ENCODE results near the gene MPND.

MPND gene

DNA sequence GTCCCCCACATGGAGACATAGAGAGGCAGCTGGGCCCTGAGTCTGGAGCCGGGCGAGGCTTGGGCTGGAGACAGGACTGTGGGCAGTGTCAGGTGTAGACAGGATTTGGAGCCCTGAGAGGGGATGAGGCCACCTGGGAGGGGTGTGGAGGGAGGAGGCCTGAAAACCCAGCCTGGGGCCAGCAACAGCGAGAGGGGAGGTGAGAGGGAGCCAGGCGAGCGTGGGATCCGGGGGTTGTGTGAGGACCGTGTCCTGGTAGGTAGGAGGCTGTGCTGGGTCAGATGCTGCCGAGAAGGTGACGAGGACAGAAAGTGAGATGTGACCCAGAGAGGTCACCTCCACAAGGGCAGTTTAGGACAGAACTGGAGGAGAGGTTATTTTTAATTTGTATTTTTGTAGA, 7.4 kb downstream of the MPND start:
- DNase-seq, result no peak

GRCh38 chr19:4352701-4353121, 9.3 kb downstream of the MPND start:
- peak; percentile 68 for DNase-seq

DNA sequence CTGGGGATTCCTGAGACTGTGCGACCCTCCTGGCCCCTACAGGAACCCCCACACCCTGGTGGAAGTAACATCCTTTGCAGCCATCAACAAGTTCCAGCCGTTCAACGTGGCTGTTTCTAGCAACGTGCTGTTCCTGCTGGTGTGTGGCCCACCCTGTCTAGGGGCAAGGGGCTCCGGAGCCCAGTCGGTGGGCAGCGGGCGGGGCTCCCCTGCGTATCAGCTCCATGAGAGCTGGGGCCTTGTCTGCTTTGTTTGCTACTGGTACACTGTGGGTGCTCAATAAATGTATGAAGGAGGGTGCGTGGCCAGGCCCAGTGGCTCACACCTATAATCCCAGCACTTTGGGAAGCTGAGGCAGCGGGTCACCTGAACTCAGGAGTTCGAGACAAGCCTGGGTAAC, 10.9 kb downstream of the MPND start:
- no peak for DNase-seq

DNA sequence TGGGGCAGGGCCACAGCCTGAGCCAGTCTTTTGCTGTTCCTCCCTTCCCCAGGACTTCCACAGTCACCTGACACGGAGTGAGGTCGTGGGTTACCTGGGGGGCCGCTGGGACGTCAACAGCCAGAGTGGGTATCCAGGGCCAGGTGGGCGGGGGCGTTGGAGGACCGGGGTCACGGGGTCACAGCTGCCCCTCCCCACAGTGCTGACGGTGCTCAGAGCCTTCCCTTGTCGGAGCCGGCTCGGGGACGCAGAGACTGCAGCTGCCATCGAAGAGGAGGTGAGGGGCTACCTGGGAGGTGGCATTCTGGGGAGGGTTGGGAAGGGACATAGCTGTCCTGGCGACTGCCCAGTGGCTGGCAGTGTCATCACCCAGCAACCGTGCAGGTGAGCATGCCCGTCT, 11.5 kb downstream of the MPND start:
- no peak for DNase-seq

DNA sequence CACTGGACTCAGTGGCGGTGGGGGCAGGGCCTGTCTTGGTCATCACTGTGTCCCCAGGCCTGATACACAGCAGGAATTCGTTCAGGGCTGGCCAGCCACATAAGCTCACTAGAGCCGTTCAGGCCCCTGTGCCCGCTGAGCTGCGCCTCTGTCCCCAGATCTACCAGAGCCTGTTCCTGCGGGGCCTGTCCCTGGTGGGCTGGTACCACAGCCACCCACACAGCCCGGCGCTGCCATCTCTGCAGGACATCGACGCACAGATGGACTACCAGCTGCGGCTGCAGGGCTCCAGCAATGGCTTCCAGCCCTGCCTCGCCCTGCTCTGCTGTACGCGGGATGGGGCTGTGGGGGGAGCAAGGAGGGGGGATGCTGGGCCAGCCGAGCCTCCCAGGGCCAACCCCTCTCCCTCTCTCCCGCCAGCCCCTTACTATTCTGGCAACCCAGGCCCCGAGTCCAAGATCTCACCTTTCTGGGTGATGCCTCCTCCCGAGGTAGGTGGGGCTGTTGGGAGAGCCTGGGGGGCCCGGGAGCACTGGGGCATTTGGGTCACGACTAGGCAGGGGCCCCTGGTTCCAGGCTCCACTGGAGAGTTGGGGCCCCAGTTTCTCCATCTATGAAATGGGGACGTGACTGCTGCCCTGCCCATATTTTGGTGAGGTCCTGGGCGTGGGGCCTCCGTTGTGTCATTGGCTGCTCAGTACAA, 13.9 kb downstream of the MPND start:
- DNase-seq, result no peak

GRCh38 chr19:4357921-4358326, 14.6 kb downstream of the MPND start:
- DNase-seq, result no peak

GRCh38 chr19:4358709-4359626, 15.6 kb downstream of the MPND start:
- no peak for DNase-seq

DNA sequence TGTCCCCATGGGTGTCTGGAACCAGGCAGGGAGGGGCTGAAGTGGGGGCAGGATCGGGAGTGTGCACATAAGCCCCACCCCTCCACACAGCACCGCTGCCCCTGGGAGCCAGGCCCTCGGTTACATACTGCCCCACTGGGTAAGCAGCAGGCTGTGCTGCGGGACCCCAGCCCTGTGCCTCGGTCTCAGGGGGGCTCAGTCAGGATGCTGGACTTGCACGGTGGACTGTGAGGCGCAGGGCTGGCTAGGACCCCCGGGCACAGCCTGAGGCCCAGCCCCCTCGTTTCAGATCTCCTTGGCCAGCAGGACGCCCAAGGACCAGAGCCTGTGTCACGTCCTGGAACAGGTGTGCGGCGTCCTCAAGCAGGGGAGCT, 16.3 kb downstream of the MPND start:
- DNase-seq, result no peak

GRCh38 chr19:4360081-4360569, 16.8 kb downstream of the MPND start:
- no peak for DNase-seq

- DNase-seq, result no peak
Observed at GRCh38 chr19:4360641-4361151, 17.3 kb downstream of the MPND start.

DNA sequence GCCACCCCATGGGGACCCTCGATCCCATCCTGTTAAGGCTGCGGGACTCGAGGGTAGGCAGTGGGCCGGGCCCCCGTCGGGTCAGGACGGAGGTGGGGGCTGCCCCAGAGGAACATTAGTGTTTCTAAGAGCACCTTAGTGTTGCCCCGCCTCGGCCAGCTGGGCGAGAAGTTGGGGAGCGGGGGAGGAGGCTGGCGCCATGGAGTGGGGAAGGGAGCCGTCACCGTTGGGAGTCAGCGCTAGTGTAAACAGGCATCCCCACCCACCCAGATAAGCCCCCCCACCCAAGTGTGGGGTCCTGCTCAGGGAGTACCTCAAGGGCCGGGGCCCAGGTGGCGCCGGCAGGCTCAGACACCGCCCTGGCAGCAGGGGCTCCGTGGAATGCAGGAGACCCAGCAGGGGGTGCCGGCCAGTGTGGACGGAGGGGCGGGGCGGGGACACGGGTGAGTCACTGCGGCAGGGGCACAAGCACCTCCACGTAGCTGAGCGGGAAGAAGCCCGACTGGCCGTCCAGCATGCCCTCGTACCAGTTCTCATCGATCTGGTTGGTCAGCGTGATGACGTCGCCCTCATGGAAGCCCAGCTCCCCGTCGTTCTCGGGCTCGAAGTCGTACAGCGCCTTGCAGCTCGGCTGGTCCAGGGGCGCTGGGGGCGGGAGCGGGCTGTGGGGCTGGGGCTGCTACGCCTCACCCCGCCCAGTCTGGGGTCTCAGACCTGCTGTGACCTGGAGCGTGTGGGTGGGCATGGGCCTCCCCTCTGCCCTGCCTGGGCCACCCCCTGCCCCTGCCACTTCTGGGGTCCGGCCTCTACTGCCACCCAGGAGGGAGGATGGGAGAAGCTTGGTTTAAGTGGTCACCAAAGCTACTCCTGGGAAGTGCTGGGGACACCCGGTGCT, 18.0 kb downstream of the MPND start:
- DNase-seq, result no peak

DNA sequence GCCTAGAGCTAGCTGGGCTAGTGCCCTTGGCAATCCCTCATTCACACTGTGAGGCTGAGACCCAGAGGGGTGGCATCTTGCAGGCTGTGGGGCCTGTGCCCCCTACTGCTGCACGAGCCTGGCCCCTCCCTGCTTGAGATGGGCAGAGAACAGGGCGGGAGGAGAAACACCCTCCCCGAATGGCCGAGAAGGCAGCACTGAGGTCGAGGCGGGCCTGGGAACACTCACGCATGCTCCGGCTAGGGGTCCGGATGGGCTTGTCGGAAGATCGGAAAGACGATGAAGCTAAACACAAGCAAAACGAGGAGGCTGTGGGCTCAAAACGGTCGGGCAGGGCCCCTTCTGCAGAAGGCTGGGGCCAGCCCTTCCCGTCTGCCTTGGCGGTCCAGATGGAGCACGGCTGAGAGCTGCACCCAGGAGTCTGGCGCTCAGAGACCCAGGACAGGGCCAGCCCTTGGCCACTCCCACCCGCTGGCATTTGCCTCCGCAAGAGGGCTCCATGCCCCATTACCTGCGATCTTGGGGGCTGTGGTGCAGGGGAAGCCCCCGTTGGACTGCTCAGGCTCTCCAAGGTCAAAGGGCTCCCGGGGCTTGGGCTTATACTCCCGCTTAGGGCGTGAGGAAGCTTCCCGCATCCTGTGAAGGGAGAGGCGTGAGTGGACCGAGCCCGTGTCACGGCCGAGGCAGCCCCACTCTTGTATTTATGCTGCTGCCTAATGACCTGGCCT, 18.9 kb downstream of the MPND start:
- no peak for DNase-seq

DNA sequence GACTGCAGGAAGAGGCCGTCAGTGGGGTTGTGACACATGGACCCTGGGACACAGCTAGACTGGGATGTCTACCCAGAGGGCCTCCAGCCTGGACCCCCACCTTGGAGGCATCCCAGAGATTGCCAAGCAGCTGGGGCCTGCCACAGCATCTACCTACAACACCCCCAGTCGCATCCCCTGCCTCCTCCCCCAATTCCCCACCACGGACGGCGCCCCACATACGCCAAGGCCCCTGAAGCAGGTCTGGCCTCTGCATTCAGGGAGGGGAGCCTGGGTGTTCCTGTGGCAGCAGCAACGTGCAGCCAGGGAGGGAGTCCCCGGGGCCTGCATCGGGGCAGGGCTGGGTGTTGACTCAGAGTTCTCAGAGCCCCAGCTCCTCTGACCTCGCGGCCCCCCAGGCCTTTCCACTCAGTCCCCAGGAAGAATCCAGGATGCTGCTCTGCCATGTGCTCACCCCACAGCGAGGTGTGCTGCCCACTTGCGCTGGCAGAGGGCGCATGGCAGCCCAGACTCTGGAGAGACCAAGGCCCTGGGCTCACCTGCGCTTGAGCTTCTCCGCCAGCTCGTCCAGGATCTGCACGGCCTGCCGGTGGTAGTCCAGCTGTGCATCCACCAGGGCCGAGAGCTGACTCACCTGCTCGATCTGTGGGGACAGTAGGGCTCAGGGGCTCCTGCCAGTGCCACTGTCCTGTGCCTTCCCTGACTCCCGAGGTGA, 19.6 kb downstream of the MPND start:
- DNase-seq, result no peak

- no peak for DNase-seq
Observed at GRCh38 chr19:4363571-4364304, 20.4 kb downstream of the MPND start.

GRCh38 chr19:4365341-4365740, 22.0 kb downstream of the MPND start:
- DNase-seq, result no peak

- no peak for DNase-seq
Observed at GRCh38 chr19:4365791-4366665, 22.7 kb downstream of the MPND start.

DNA sequence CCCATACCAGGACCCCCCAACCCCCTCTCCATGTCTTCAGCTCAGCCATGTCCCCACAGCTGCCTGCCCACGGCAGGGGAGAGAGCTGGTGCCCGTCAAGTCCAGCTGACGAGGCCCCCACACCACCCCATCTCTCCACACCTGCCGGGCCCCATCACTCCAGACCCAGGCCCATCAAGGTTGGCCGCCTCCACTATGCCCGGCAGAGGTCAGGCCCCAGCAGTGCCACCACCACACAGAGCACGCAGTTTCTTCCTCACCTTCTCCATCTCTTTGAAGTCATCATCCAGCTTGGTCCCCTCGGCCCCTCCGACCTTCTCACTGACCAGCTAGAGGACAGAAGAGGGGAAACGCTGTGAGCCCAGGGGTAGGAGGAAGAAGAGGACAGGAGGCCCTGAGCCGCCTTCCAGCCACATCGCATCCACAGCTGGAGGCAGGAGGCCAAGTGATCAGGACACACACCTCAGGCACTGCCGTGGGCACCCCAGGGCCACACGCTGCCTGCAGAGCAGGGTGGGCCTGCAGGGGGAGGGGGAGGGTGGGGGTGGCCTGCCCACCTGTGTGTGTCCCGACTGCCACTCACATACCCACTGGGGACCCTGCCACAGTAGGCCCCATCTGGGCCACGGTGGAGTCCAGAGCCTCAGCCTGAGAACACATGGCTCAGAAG, 23.4 kb downstream of the MPND start:
- DNase-seq, result no peak

DNA sequence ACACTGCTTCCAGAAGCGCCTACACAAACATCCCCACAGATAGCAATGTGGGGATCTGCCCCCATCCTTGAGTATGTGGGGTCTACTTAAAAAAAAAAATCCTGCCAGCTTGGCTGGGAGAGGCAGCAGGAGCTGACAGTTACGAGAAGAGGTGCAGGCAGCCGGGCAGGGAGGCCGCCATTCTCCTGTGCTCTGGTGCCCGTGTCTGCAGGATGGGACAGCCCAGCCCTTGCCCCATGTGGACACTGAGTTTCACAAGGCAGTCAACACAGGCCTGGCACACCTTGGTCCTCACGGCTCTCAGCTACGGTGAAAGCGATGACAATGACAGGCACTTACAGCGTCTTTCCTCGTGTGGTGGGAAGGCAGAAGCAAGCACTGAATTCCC, 24.0 kb downstream of the MPND start:
- no peak for DNase-seq

- no peak for DNase-seq
Observed at GRCh38 chr19:4367781-4368127, 24.4 kb downstream of the MPND start.

Measured in activated naive CD4-positive, alpha-beta T cell treated with Interleukin-2 at 50 U/mL for 16 hours (primary cell).